PC-3 (cell line): Measurements from ENCODE around the gene BLM. TPM values are rescaled to one million over a fixed set of nuclear protein-coding genes. Genes with fewer than 3 reads are reported as not detected.

Experiments used
- ATAC-seq: fragments of 200-7000 bp; cut with Tn5 transposase; 2 replicates; pipeline ENCODE4 v1.9.1; 2020; ENCODE audit warnings: mild to moderate bottlenecking, moderate library complexity
- BruUV-seq: library from RNA; stranded (reverse); fragments of 400-500 nt; replicated peaks from 2 replicates; lab custom pipeline; 2021; lab: Mats Ljungman, UMichigan
- CTCF ChIA-PET: fragments of 300-600 bp; sonication (Branson Sonifier 250); formaldehyde crosslinking; loops from one replicate; lab custom pipeline; 2022; ENCODE audit warnings: antibody characterized with exemption; lab: Charles Lee
- POLR2A ChIA-PET: fragments of 300-600 bp; sonication (Branson Sonifier 250); formaldehyde crosslinking; loops from one replicate; lab custom pipeline; 2022; ENCODE audit warnings: antibody characterized with exemption; ENCODE audit not compliant: unreplicated experiment; lab: Charles Lee
- DNase-seq: peaks from one replicate; pipeline ENCODE4 v3.0.0-alpha.2; 2015
- H2AFZ ChIP-seq: fragments of 300-600 bp; sonication (generic); 2 replicates; pipeline ENCODE4 v1.6.0; 2016; ENCODE audit warnings: antibody characterized with exemption, low read length
- H3F3A ChIP-seq: fragments of 300-600 bp; sonication (generic); one replicate; pipeline ENCODE4 v1.6.0; 2017; ENCODE audit warnings: antibody characterized with exemption, low read length, control low read depth, mild to moderate bottlenecking; ENCODE audit not compliant: unreplicated experiment
- H3K27ac ChIP-seq: fragments of 300-600 bp; sonication (generic); 2 replicates; pipeline ENCODE4 v1.5.1; 2016; ENCODE audit warnings: mild to moderate bottlenecking, low read length
- H3K27me3 ChIP-seq: fragments of 300-600 bp; sonication (generic); 2 replicates; pipeline ENCODE4 v1.6.1; 2016; ENCODE audit warnings: low read length, mixed read lengths
- H3K36me3 ChIP-seq: fragments of 300-600 bp; sonication (generic); 2 replicates; pipeline ENCODE4 v1.6.1; 2016; ENCODE audit warnings: low read depth, mixed run types, low read length, mixed read lengths
- H3K4me1 ChIP-seq: fragments of 300-600 bp; sonication (generic); 2 replicates; pipeline ENCODE4 v1.5.1; 2016; ENCODE audit warnings: low read length; ENCODE audit not compliant: insufficient read depth
- H3K4me2 ChIP-seq: fragments of 300-600 bp; sonication (generic); 2 replicates; pipeline ENCODE4 v1.6.0; 2016; ENCODE audit warnings: low read length
- H3K4me3 ChIP-seq: fragments of 300-600 bp; sonication (generic); 2 replicates; pipeline ENCODE4 v1.5.1; 2016; ENCODE audit warnings: mild to moderate bottlenecking, low read length, mixed read lengths
- H3K79me2 ChIP-seq: fragments of 300-600 bp; sonication (generic); 2 replicates; pipeline ENCODE4 v1.6.1; 2017; ENCODE audit warnings: low read length, mixed read lengths
- H3K9ac ChIP-seq: fragments of 300-600 bp; sonication (generic); 2 replicates; pipeline ENCODE4 v1.6.0; 2016; ENCODE audit warnings: mild to moderate bottlenecking, low read length
- H3K9me2 ChIP-seq: fragments of 300-600 bp; sonication (generic); replicated peaks from 2 replicates; pipeline ENCODE4 v1.6.1; 2016; ENCODE audit warnings: mixed run types, low read length, mixed read lengths
- H3K9me3 ChIP-seq: fragments of 300-600 bp; sonication (generic); 2 replicates; pipeline ENCODE4 v1.6.1; 2016; ENCODE audit warnings: low read length, mixed read lengths
- H4K20me1 ChIP-seq: fragments of 300-600 bp; sonication (generic); 2 replicates; pipeline ENCODE4 v1.6.1; 2016; ENCODE audit warnings: low read length, mixed read lengths
- CTCF ChIP-seq: fragments of 300-600 bp; sonication (generic); conservative IDR thresholded peaks from 2 replicates; pipeline ENCODE4 v1.5.1; 2017; ENCODE audit warnings: antibody characterized with exemption, low read depth, mild to moderate bottlenecking, low read length
- EZH2 ChIP-seq: fragments of 300-600 bp; sonication (generic); IDR thresholded peaks from one replicate; pipeline ENCODE4 v1.6.1; 2017; ENCODE audit warnings: antibody characterized with exemption, mild to moderate bottlenecking, low read length; ENCODE audit not compliant: unreplicated experiment
- EZH2phosphoT487 ChIP-seq: fragments of 300-600 bp; sonication (generic); IDR thresholded peaks from 2 replicates; pipeline ENCODE4 v1.6.1; 2018; ENCODE audit warnings: mild to moderate bottlenecking, antibody characterized with exemption, low read length, borderline replicate concordance
- intact Hi-C: fragments of 100-400 bp; cut with micrococcal nuclease; formaldehyde crosslinking; loops from 2 replicates; pipeline ENCODE4 v1.9.0; 2023
- total RNA-seq: library from RNA; depleted of rRNA; stranded (reverse); fragments of >200 nt; gene quantifications from 2 replicates; pipeline ENCODE4 v1.2.3, GENCODE V29; 2014

The BLM gene
- total RNA-seq, 1 experiment from 2014 or later, result 18.7 TPM

DNA sequence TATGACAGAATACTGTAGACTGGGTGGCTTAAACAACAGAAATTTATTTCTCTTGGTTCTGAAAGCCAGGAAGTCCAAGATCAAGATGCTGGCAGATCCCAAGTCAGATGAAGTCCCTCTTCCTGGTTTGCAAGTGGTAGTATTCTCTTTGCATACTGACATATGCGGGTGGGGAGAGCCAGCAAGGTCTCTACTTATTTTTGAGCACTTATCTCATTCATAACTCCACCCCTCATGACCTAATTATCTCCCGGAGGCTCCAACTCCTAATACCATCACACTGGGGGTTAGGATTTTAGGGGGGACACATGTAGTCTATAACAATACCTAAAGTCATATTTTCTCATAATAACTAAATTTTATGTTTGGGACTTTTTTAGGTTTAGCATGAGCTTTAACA, 65.3 kb downstream of the BLM start:
- Histone ChIP-seq H3K27me3 (no peaks in the 10 kb centered on the region), H3K9me3 (no peaks in the 10 kb centered on the region), H3K4me2 (no peak overlapping the region), H3K36me3 (0 out of 2 replicates have a peak, but pooled peaks cover 4% of the 10 kb centered on the region), H3K79me2 (no peaks in the 10 kb centered on the region), H3K27ac (no peak overlapping the region), H3K9me2 (no peaks in the 10 kb centered on the region), H2AFZ (no peak overlapping the region), H3K9ac (no peak overlapping the region), H3K4me3 (no peak overlapping the region), H3K4me1 (no peaks in the 10 kb centered on the region), H3F3A (no peaks in the 10 kb centered on the region), H4K20me1 (no peaks in the 10 kb centered on the region)
- no peak for TF ChIP-seq CTCF
- TF ChIP-seq EZH2phosphoT487, result no peak
- TF ChIP-seq EZH2, result no peak
- intact Hi-C loops, result no loop called here
- ChIA-PET POLR2A (no interaction called here), CTCF (no interaction called here)
- no TSS peak for BruUV-seq
- ATAC-seq, result no peak
- DNase-seq, result no peak

DNA sequence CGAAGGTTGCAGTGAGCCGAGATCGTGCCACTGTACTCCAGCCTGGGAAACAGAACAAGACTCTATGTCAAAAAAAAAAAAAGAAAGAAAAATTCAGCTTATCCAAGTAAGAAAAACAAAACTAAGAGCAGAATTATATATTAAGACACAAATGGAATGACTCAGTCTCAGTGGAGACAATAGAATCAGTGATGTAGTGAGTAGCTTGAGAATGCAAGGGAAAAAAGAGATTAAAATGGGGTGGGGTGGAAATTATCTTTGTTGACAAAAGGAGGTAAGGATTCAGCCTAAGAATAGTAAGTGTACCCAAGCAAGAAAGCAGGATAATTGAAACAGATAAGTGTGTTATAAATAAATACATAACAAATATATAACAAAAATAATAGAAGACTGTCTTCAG, 70.7 kb downstream of the BLM start:
- intact Hi-C loops, result no loop called here
- Histone ChIP-seq H3K27me3 (no peaks in the 10 kb centered on the region), H3K4me3 (no peak overlapping the region), H3K4me1 (no peaks in the 10 kb centered on the region), H3K4me2 (no peak overlapping the region), H3F3A (no peaks in the 10 kb centered on the region), H4K20me1 (no peaks in the 10 kb centered on the region), H3K9ac (no peak overlapping the region), H3K27ac (no peak overlapping the region), H3K79me2 (no peaks in the 10 kb centered on the region), H2AFZ (no peak overlapping the region), H3K9me3 (no peaks in the 10 kb centered on the region), H3K36me3 (0 out of 2 replicates have a peak, but pooled peaks cover 2% of the 10 kb centered on the region), H3K9me2 (no peaks in the 10 kb centered on the region)
- ATAC-seq, result no peak
- no TSS peak for BruUV-seq
- TF ChIP-seq CTCF (no peak), EZH2 (no peak), EZH2phosphoT487 (no peak)
- DNase-seq, result no peak
- CTCF ChIA-PET, result no interaction called here
- POLR2A ChIA-PET, result interaction anchor here (0.7 kb wide), 1 partner anchor 231 kb away, joined by 12 read pairs; no protein-coding TSS in a partner anchor

GRCh38 chr15:90789462-90789861, 72.3 kb downstream of the BLM start:
- CTCF ChIA-PET, result no interaction called here
- Histone ChIP-seq H3K4me1 (no peaks in the 10 kb centered on the region), H3K9me3 (no peaks in the 10 kb centered on the region), H3K27me3 (no peaks in the 10 kb centered on the region), H3K4me3 (no peak overlapping the region), H3K79me2 (no peaks in the 10 kb centered on the region), H3K4me2 (no peak overlapping the region), H3K9ac (no peak overlapping the region), H3F3A (no peaks in the 10 kb centered on the region), H4K20me1 (no peaks in the 10 kb centered on the region), H3K9me2 (no peaks in the 10 kb centered on the region), H3K27ac (no peak overlapping the region), H3K36me3 (0 out of 2 replicates have a peak, but pooled peaks cover 2% of the 10 kb centered on the region), H2AFZ (no peak overlapping the region)
- intact Hi-C loops, result no loop called here
- no peak for ATAC-seq
- BruUV-seq, result no TSS peak
- POLR2A ChIA-PET, result no interaction called here
- no peak for DNase-seq
- no peak for TF ChIP-seq EZH2
- TF ChIP-seq EZH2phosphoT487, result no peak
- TF ChIP-seq CTCF, result no peak
